SK-N-MC (cell line): Measurements from ENCODE around the gene ZNF860.

Experiments used
- EZH2 ChIP-seq: fragments of 200-600 bp; sonication (generic); IDR thresholded peaks from one replicate; pipeline ENCODE4 v1.6.1; 2017; ENCODE audit warnings: antibody characterized with exemption
- POLR2AphosphoS5 ChIP-seq: IDR thresholded peaks from 2 replicates; pipeline ENCODE4 v1.6.1; 2012; ENCODE audit warnings: mild to moderate bottlenecking, low read depth, low read length, borderline replicate concordance

DNA sequence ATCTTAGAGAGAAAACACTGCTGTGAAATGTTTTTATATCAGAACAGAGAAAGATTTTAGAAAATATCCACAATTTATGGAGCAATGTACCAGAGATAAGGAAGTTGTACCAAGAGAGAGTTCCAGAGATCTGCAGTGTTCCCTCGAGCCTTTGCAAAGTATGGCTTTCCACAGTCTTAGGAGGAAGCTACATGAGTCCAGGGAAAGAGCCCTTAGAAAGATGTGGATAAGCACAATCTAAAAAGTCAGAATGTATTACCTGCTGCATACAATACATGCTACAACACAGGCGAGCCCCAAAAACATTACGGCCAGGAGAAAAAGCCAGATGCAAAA is 56.4 kb downstream of the ZNF860 start:
- no peak for TF ChIP-seq POLR2AphosphoS5
- TF ChIP-seq EZH2 = no peak
